ENCODE measurements around the gene SLC34A3.
"Not testable (repeated sequence)": the region's sequence is repeated elsewhere in the genome, so short reads cannot be mapped to it uniquely, and the experiment has no call there.

SLC34A3 gene

GRCh38 chr9:137231372-137232039 is 805 bp downstream of the SLC34A3 start:
- no peak for DNase-seq

- DNase-seq = no peak
Observed at GRCh38 chr9:137232101-137232500, 1.4 kb downstream of the SLC34A3 start.

DNA sequence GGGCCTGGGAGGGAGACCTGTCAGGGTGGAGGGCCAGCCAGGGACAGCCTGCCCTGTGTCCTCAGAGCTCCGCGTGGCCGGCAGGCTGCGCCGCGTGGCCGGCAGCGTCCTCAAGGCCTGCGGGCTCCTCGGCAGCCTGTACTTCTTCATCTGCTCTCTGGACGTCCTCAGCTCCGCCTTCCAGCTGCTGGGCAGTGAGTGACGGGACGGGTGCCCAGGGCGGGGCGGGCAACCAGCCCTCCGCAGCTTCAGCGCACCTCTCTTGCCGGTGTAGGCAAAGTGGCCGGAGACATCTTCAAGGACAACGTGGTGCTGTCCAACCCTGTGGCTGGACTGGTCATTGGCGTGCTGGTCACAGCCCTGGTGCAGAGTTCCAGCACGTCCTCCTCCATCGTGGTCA is 1.8 kb downstream of the SLC34A3 start:
- no peak for DNase-seq

DNA sequence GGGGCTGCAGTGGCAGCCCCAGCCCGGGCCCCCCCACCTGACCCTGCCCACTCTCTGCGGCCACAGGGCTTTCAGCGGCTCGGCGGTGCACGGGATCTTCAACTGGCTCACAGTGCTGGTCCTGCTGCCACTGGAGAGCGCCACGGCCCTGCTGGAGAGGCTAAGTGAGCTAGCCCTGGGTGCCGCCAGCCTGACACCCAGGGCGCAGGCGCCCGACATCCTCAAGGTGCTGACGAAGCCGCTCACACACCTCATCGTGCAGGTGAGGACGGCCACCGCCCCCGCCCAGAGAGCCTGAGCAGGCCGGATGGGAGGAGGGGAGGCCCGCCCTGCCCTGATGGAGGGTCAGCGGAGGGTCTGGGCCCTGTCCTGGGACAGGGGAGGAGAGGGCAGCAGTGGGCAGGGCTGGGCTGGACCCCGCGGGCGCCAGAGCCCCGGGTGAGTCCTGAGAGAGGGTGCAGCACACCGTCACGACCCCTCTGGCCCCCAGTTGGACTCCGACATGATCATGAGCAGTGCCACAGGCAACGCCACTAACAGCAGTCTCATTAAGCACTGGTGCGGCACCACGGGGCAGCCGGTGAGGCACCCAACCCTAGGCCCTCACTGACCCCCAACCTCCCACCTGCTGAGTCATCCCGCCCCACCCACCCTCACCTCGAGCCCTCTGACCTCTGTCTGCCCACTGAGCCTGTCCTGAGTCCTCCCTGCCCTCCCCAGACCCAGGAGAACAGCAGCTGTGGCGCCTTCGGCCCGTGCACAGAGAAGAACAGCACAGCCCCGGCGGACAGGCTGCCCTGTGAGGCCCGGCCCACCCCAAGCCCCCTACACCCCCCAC is 2.7 kb downstream of the SLC34A3 start:
- no peak for DNase-seq

GRCh38 chr9:137234055-137234697 is 3.5 kb downstream of the SLC34A3 start:
- DNase-seq = no peak

GRCh38 chr9:137234758-137235423 is 4.2 kb downstream of the SLC34A3 start:
- DNase-seq = no peak

DNA sequence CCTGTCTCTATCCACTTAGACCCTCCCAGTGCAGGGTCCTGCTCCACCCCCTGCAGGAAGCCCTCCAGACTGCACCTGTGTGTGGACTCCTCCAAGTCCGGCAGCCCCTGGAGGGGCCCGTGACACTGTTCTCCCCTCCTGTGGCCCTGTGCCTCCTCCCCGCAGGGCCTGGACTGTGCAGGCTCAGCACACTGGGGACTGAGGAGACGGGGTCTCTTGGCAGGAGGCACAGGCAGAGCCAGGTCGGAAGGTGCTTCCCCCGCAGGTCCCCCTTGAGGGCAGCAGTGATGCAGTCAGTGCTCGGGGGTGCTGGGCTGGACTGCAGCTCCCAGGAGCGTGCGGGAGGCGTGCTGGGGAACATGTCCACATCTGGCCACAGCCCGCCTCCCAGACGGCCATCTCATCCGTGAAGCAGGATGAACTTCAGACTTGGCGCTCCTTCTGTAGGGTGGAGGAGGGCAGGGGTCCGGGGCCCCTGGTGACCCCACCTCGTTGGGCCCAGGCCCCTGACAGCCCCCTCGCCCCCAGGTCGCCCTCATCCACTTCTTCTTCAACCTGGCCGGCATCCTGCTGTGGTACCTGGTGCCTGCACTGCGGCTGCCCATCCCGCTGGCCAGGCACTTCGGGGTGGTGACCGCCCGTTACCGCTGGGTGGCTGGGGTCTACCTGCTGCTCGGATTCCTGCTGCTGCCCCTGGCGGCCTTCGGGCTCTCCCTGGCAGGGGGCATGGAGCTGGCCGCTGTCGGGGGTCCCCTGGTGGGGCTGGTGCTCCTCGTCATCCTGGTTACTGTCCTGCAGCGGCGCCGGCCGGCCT is 4.9 kb downstream of the SLC34A3 start:
- DNase-seq = no peak

- DNase-seq = peak; percentile 88
Observed at GRCh38 chr9:137236238-137236935, 5.7 kb downstream of the SLC34A3 start.

GRCh38 chr9:137236936-137237421 is 6.3 kb downstream of the SLC34A3 start:
- DNase-seq = no peak

DNA sequence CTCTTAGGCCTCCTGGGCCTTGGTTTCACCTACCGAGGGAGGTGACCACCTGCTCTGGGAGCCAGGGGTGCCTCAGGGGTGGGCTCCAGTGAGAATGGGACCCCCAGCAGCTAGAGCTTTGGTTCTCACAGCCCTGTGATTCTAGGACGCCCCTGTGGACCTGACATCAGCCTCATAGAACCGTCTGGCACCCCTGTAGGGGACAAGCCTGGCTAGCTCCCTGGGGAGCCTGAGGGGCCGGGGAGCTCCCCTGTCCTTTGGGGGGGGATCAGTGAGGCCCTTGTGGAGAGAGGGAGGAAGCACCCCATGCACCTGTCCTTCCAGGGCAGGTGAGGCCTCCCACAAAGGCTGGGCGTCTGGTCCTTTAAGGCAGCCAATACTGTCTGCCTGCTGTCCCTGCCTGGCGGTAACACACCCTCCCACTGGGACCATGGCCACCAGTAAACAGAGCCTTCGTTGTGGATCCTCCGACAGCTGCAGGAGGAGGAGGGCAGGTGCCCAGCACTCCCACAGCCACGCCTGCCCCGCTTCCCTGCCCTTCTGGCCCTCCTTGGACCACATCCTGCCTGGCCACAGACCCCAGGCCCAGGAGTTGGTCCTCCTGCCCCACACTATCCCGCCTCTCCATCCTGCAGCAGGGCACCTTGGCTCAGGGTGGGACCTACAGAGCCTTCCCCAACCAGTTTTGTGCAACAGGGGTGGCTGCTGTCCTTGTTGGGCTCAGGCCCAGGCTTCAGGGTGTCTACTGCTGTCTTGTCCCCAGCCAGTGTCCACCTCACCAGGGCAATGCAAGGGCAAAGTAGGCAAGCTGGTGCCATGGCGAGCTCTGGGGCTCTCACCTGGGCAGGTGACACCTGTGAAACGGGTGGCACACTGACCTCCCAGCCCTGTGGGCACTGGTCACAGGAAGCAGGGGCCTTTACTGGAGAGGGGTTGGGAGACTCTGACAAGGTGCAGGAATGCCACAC is 7.3 kb downstream of the SLC34A3 start:
- no peak for DNase-seq

GRCh38 chr9:137239541-137240200 is 9.0 kb downstream of the SLC34A3 start:
- DNase-seq = not testable (repeated sequence)

GRCh38 chr9:137240318-137240840 is 9.7 kb downstream of the SLC34A3 start:
- peak; percentile 67 for DNase-seq

DNA sequence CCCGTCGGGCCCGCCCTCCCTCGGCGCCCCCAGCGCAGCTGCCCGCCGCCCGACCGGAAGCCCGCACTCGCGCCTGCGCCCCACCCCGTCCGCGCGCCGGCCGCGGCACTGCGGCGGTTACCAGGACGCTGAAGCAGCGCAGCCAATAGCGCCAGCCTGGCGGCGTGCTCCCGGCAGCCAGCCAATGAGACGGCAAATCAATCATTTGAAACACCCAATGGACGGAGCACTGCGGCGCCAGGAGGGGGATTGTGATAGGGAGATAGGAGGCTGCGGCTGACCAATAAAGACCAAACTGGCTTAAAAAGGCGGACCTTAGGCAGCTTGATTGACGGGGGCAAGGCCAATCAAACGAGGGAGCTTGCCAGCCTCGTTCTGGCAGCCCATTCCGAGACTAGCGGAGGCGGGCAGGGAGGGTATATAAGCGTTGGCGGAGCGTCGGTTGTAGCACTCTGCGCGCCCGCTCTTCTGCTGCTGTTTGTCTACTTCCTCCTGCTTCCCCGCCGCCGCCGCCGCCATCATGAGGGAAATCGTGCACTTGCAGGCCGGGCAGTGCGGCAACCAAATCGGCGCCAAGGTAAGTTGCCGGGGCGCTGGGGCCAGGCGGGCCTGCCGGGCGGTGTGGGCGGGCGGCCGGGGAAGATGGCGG is 10.3 kb downstream of the SLC34A3 start, which contains the start of gene TUBB4B:
TUBB4B (plus strand) TSS at position 447 of the 649 bp plus-strand sequence; CDS start at position 521, 74 bp downstream.
- DNase-seq = peak; percentile 100

DNA sequence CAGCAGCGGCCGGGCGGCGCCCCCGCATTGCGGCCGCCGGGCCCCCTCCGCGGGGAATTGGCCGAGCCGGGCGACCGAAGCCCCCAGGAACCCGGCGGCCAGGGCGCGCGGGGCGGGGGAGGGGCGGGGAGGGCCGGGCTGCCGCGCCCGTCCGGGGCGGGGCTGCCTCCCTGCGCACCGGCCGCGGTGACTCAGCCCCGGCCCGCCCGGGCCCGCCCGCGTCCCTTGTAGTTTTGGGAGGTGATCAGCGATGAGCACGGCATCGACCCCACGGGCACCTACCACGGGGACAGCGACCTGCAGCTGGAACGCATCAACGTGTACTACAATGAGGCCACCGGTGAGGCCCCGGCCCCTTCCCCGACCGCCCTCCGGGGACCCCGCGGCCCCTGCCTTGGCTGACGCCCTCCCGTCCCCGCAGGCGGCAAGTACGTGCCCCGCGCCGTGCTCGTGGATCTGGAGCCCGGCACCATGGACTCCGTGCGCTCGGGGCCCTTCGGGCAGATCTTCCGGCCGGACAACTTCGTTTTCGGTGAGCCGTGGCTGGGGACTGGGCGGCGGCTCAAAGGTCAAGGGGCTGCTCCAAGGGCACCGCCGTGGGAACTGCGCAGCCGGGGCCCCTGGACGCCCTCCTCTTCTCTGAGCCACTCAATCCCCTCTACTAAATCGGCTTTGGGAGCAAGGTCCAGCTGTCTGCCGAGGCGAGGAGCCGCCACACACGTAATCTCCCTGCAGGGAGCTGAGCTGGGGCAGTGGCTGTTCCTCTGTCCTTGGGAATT is 11.0 kb downstream of the SLC34A3 start:
- DNase-seq = peak; percentile 59

GRCh38 chr9:137242269-137243203 is 11.8 kb downstream of the SLC34A3 start:
- DNase-seq = no peak

DNA sequence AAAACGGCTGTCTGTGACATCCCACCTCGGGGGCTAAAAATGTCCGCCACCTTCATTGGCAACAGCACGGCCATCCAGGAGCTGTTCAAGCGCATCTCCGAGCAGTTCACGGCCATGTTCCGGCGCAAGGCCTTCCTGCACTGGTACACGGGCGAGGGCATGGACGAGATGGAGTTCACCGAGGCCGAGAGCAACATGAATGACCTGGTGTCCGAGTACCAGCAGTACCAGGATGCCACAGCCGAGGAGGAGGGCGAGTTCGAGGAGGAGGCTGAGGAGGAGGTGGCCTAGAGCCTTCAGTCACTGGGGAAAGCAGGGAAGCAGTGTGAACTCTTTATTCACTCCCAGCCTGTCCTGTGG is 12.5 kb downstream of the SLC34A3 start:
- not testable (repeated sequence) for DNase-seq
